Vagina (tissue), 2 donors: ENCODE results near the gene COL26A1.

Experiments
- CTCF ChIP-seq, 3 experiments: fragments of 450-650 bp in 2 of 3; fragments of 200-600 bp in 1 of 3; sonication (generic) in 1 of 3; IDR thresholded peaks; one replicate each; pipeline ENCODE4 v1.5.1; 2017 to 2019; ENCODE audit warnings: antibody characterized with exemption in 3 of 3, mild to moderate bottlenecking in 2 of 3, moderate library complexity in 2 of 3
- POLR2A ChIP-seq, 2 donors: fragments of 450-650 bp; IDR thresholded peaks; one replicate each; pipeline ENCODE4 v1.6.1; 2017; ENCODE audit warnings: antibody characterized with exemption in 2 of 2, mild to moderate bottlenecking in 2 of 2, moderate library complexity in 2 of 2
- POLR2AphosphoS5 ChIP-seq, 2 donors: sonication (generic); formaldehyde crosslinking; IDR thresholded peaks; one replicate each; pipeline ENCODE4 v1.9.0; 2017; ENCODE audit warnings: antibody characterized with exemption in 2 of 2, mild to moderate bottlenecking in 2 of 2, low read depth in 1 of 2; ENCODE audit not compliant: insufficient read depth in 1 of 2

GRCh38 chr7:101487753-101488152, 125.1 kb downstream of the COL26A1 start:
- TF ChIP-seq POLR2AphosphoS5 (IDR thresholded peaks at IDR 0.05; ENCODE audit: insufficient read depth in 1 of 2, low read depth in 1 of 2), result no peak
- no peak for TF ChIP-seq CTCF (IDR thresholded peaks at IDR 0.05)
- no peak for TF ChIP-seq POLR2A (IDR thresholded peaks at IDR 0.05)
